ENCODE measurements around the gene INTS3. TPM values are rescaled to one million over a fixed set of nuclear protein-coding genes. Genes with fewer than 3 reads are reported as not detected.
A peak's percentile ranks its signal among the peaks of the same experiment; 100 is the strongest.

Gene INTS3
- total RNA-seq, 1 experiment from 2014 or later, result 21.1 TPM

DNA sequence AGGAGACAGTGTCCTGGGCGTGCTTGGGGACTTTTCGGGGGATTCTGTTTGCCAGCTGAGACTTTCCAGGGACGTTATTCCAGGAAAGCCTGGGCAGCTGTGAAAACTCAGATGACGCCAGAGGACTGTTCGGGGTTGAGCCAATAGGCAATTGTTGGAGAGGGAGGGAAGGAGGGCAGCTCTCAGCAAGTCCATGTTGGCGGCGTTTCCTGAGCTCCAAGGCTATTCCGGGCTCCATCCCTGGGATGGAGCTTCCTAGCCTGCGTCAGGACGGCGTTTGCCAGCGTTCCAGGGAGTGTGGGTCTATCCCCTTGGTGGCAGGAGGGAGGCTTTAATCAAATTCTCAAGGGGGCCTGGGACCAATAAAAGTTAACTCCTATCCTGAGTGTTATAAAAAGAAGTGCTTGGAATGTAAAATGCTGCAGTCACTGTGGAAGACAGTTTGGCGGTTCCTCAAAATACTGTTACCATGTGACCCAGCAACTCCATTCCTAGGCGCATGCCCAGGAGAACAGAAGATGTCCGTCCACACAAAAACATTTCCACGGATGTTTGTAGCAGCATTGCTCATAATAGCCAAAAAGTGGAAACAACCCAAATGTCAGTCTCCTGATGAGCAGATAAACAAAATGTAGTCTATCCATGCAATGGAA lies 62.6 kb downstream of the INTS3 start:
- in situ Hi-C loops (cut with HindIII; ENCODE audit: low sequenced_read_pairs), result no loop called here
- DNase-seq (ENCODE audit: low spot score), result peak; percentile 92

DNA sequence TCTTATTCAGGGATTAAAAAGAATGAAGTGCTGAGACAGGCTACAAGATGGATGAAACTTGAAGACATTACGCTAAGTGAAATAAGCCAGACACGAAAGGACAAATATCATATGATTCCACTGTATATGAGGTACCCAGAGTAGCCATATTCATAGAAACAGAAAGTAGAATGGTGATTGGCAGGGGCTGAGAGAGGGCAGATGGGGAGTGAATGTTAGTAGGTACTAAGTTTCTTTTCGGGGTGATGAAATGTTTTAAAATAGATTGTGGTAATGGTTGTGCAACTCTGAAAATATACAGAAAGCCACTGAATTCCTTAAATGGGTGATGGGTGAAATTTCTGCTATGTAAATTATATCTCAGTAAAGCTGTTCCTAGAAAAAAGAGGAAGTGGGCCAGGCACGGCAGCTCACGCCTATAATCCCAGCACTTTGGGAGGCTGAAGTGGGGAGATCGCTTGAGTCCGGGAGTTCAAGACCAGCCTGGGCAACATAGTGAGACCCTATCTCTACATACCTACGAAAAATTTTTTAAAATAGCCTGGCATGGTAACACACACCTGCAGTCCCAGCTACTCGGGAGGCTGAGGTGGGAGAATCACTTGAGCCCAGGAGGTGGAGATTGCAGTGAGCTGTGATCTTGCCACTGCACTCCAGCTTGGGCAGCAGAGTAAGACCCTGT lies 63.3 kb downstream of the INTS3 start:
- in situ Hi-C loops (cut with HindIII; ENCODE audit: low sequenced_read_pairs), result no loop called here
- no peak for DNase-seq (ENCODE audit: low spot score)

DNA sequence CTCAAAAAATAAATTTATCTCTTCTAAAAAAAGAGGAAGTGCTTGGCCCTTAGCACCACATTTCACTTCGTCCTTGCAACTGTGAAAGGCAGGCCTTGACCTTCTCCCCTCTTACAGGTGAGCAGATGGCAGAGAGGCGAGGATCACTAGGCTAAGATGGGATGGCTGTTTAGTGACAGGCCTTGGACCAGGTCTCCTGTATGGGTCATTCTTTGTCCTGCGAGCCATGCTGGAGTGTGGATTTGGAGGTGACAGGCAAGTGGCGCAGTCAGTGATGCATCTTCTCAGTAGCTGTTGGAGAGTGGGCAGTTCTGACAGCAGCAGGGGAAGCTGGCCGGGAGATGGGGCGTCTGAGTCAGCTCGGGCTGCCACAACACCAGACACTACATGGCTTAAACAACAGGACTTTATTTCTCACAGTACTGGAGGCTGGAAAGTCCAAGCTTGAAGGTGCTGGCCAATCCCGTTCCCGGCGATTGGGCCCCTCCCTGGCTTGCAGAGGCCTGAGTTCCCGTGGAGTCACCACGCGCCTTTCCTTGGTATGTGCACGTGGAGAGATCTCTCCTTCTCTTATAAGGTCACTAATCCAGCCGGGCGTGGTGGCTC lies 63.9 kb downstream of the INTS3 start:
- no peak for DNase-seq (ENCODE audit: low spot score)
- in situ Hi-C loops (cut with HindIII; ENCODE audit: low sequenced_read_pairs), result no loop called here

DNA sequence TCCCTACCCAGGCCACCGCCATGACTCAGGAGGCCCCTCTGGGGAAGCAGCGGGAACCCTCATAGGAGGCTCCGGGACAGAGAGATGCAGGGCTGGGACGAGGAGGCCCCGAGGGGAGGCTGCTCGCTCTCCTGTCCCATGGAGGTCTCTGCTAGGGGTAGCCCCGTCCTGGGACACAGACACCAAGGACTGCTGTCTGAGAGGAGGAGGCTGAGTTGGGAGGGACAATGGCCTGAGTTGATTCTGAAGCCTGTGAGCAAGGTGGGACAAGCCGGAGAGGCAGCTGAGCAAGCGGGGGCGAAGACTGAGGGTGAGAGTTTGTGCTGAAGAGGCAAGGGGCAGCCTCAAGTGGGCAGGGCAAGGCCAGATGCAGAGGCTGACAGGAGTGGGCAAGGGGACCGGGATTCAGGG lies 64.8 kb downstream of the INTS3 start:
- in situ Hi-C loops (cut with HindIII; ENCODE audit: low sequenced_read_pairs), result no loop called here
- no peak for DNase-seq (ENCODE audit: low spot score)

DNA sequence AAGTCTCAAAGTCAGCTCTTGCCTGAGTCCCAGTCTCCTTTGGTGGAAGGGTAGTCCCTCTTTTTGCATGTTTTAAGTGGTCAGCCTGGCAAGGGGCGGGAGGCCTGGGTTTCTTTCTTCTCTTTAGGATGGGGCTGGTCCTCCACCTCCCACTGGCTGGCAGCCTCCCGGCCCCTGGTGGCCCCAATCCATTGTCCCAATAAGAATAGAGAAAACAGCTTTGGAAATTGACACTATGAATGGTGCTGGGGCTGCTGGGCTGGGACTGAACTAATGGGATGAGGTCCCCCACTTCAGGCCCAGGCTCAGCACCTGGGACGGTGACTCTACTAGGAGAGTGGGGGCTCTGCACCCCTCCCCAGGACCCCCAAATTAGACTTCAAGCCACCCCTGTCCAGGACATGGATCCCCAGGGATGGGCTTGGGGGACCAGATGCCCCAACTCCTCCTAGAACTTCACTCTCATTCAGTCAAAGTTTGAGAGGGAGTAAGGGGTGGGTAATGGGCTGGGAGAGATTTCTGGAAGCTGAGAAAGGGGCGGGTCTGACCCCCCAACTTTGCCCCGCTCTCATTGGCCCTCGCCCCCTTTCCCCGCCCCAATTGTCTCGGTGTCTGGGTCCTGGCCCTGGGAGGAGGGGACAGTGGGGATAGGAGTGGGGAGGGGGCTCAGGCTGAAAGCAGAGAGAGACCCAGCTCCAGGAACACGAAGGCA lies 65.6 kb downstream of the INTS3 start:
- in situ Hi-C loops (cut with HindIII; ENCODE audit: low sequenced_read_pairs), result no loop called here
- DNase-seq (ENCODE audit: low spot score), result no peak

DNA sequence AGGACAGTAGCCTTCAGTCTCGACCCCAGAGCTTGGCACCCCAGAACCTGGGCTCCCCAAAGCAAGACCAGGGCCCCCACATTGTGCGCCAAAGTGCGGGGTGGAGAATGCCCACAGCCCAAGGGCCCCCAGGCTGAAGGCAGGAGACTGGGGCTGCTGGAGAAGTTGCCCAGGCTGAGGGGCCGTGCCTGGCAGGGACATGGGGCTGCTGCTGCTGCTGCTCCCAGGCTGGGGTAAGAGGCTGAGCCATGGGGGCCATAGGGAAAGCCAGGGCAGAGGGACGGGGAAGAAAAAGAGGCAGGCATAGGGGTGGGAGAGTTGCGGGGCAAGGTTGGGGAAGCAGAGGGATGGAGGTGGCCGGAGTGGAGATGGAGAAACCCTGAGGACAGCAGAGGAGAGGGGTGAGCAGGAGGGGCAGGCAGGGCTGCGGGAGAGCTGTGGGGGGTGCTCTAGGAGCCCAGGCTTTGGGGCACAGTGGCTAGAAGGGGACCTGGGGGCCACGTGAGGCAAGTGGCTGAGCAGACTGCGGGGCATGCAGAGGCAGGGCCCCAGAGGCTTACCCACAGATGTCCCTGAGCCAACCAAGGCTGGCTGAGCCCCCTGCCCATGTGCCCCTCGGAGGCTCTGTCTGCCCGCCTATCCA lies 66.2 kb downstream of the INTS3 start:
- in situ Hi-C loops (cut with HindIII; ENCODE audit: low sequenced_read_pairs), result no loop called here
- DNase-seq (ENCODE audit: low spot score), result no peak

GRCh38 chr1:153794624-153795329 lies 66.9 kb downstream of the INTS3 start:
- in situ Hi-C loops (cut with HindIII; ENCODE audit: low sequenced_read_pairs), result no loop called here
- no peak for DNase-seq (ENCODE audit: low spot score)

DNA sequence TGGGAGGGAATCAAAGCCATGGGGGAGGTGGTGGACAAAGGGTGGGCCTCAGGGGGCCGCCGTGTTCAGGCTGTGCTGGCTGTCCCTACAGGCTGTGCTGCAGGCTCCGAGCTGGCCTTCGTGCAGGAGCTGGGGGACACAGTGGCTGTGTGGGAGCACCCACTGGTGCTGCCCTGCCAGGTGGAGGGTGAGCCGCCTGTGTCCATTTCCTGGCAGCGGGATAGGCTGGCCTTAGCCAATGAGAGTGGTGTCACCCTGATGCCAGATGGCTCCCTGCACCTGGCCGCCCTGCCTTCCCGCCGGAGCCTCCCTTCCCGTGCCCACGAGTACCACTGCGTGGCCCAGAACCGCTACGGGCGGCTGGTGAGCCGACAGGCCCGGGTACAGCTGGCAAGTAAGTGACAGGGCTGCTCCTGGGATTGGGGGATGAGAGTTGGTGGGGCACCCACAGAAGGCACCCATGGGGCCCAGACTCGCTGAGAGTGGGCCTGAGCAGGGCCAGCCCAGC lies 67.5 kb downstream of the INTS3 start:
- in situ Hi-C loops (cut with HindIII; ENCODE audit: low sequenced_read_pairs), result no loop called here
- DNase-seq (ENCODE audit: low spot score), result peak; percentile 82

- in situ Hi-C loops (cut with HindIII; ENCODE audit: low sequenced_read_pairs), result no loop called here
These were observed 68.3 kb downstream of the INTS3 start for GRCh38 chr1:153795934-153796785.

DNA sequence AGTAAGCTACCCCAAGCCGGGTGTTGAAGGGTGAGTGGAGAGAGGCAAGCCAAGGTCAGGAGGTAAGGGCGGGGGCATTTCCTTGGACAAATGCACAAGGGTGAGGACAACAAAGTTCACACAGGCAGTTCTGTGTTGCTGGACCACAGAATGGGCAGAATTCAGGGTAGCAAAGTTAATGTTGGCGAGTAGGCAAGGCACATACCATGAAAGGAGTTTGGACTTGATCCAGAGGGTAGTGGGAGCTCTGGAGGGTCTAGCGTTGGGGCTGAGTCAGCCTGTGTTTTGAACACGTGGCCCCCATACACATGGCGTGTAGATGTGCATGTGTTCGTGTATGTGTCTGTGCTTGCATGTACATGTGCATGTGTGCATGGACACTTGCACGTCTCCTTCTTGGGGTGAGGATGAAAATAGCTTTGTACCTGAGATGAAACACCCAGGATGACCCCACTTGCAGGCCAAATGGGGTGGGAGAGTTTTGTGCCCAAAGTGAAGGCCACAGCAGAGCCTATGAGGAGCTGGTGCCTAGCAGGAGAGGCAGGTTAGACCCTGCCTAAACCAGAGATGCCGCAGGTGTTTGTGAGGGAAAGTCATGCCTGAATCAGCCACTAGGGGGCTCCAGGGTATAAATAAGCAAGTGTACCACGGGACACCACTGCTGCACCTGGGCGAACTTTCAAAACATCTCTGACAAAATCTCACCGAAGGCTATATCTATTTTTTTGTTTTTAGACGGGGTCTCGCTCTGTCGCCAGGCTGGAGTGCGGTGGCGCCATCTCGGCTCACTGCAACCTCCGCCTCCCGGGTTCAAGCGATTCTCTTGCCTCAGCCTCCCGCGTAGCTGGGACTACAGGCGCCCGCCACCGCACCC lies 69.2 kb downstream of the INTS3 start:
- in situ Hi-C loops (cut with HindIII; ENCODE audit: low sequenced_read_pairs), result no loop called here
- DNase-seq (ENCODE audit: low spot score), result peak; percentile 77

More at GRCh38 chr1:153795934-153796785, 68.3 kb downstream of the INTS3 start:
- no peak for DNase-seq (ENCODE audit: low spot score)

GRCh38 chr1:153798468-153798780 lies 70.6 kb downstream of the INTS3 start:
- in situ Hi-C loops (cut with HindIII; ENCODE audit: low sequenced_read_pairs), result no loop called here
- no peak for DNase-seq (ENCODE audit: low spot score)

GRCh38 chr1:153799016-153799415 lies 71.2 kb downstream of the INTS3 start:
- in situ Hi-C loops (cut with HindIII; ENCODE audit: low sequenced_read_pairs), result no loop called here
- DNase-seq (ENCODE audit: low spot score), result no peak

DNA sequence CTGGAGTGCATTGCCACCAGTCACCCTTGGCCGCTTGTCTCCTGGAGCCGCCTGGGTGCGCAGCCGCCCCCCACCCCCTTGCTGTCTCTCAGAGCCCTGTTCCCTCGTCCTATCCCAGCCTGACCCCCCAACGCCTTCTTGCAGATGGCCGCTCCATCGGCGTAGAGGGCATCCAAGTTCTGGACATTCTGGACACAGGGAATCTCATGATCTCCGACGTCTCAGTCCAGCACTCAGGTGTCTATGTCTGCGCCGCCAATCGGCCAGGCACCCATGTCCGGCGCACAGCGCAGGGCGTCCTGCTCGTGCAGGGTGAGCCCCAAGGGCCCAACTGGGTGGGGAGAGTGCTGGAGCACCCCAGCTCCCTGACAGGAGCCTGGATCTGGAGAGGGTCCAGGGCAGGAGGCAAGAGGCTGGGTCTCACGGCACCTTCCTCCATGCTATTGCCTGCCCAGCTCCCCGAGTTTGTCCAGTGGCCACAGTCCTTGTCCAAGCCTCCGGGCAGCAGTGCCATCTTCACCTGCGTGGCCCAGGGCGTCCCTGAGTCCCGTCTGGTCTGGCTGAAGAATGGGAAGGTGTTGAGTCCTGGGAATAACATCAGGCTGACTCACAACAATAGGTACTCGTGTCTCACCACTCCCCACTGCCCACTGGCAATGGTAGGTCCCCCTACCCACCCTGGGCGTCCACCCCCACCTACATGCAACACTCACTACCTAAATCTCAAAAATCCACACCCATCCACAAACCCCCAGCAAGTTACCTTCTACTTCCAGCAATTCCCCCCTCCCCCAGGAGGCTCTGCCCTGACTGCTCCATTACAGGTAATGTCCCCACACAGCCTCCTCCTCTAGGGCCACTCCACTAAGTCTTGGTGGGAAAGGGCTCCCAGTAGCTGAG lies 72.0 kb downstream of the INTS3 start:
- in situ Hi-C loops (cut with HindIII; ENCODE audit: low sequenced_read_pairs), result loop anchor here (25.0 kb wide), 1 partner anchor 137 kb away; the partner anchor contains the start of gene DENND4B
- DNase-seq (ENCODE audit: low spot score), result no peak

GRCh38 chr1:153800516-153800915 lies 72.7 kb downstream of the INTS3 start:
- in situ Hi-C loops (cut with HindIII; ENCODE audit: low sequenced_read_pairs), result loop anchor here (25.0 kb wide), 1 partner anchor 137 kb away; the partner anchor contains the start of gene DENND4B

GRCh38 chr1:153801028-153801625 lies 73.3 kb downstream of the INTS3 start:
- in situ Hi-C loops (cut with HindIII; ENCODE audit: low sequenced_read_pairs), result loop anchor here (25.0 kb wide), 1 partner anchor 136 kb away; the partner anchor contains the start of gene DENND4B
- no peak for DNase-seq (ENCODE audit: low spot score)

More at GRCh38 chr1:153800516-153800915, 72.7 kb downstream of the INTS3 start:
- no peak for DNase-seq (ENCODE audit: low spot score)

All from G401 (cell line).